ENCODE measurements around the gene PRTG.

PRTG gene

DNA sequence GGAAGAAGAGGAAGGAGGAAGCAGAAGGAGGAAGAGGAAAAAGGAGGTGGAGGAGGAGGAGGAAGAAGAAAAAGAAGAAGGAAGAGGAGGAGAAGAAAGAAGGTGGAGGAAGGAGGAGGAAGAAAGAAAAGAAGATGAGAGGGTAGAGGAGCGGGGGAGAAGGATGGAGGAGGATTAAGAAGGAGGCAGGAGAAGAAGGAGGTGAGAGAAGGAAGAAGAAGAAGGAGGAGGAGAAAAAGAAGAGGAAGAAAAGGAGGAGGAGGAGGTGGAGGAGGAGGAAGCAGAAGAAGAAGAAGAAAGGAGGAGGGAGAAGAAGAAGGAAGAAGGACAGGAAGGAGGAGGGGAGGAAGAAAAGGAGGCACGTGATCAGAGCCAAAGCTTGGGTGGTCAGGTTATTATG is 37.3 kb upstream of the PRTG start:
- TF ChIP-seq CTCF (IDR thresholded peaks at IDR 0.05; ENCODE audit: low read depth, low read length, missing control alignments) = no peak
- no peak overlapping the region for H3K4me3 ChIP-seq (replicated peaks; ENCODE audit: low read depth, low read length)
- DNase-seq (ENCODE audit: extremely low read depth, low read depth) = no peak

- H3K4me3 ChIP-seq (replicated peaks; ENCODE audit: low read depth, low read length) = no peak overlapping the region
- no peak for DNase-seq (ENCODE audit: extremely low read depth, low read depth)
- TF ChIP-seq CTCF (IDR thresholded peaks at IDR 0.05; ENCODE audit: low read depth, low read length, missing control alignments) = no peak
These were observed 36.0 kb upstream of the PRTG start for GRCh38 chr15:55778932-55779331.

DNA sequence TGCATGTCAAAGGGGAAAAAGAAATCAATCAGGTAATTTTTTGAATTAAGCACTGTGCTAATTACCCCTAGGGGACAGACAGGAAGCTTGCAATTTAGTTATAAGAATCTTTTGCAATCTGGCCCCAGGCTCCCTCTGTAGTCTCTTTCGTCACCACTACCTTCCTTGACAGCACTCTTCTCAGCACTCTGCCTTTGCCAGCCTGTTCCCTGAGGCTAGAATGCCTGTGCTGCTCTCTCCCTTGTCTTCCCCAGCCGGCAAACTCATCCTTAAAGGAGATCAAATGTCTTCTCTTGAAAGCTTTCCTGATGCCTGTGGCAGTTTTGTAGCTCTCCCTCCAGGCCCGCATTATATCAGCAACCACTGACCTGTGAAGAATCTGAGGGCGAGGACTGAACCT is 32.4 kb upstream of the PRTG start:
- TF ChIP-seq CTCF (IDR thresholded peaks at IDR 0.05; ENCODE audit: low read depth, low read length, missing control alignments) = no peak
- H3K4me3 ChIP-seq (replicated peaks; ENCODE audit: low read depth, low read length) = no peak overlapping the region
- no peak for DNase-seq (ENCODE audit: extremely low read depth, low read depth)

DNA sequence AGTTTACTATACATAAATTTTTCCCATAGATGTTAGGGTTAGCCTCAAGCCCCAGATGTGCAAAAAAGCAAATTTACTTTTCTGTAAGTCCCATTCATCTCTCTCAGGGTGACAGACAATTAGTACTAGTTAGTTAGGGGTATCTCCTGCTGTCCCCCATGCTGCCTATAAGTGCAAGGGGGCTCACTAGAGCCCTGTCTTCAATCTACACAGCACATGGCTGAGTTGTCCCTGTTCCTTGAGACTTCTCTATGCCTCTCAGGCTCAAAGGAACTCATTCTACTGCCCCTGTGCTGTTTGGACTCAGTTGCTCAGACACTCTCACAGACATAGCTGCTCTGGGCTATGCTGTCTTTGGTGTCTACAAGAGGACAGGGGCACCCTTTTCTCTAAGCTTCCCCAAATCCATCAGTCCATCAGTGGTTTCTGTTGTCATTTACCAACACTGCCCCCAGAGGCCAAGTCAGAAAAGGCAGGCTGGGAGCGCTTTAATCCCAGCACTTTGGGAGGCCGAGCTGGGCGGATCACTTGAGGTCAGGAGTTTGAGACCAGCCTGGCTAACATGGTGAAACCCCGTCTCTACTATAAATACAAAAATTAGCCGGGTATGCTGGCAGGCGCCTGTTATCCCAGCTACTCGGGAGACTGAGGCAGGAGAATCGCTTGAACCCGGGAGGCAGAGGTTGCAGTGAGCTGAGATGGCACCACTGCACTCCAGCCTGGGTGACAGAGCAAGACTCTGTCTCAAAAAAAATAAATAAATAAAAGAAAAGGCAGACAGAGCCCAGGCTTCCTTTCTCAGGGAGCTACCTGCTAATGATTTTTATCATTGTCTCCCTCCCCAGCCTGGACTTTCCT is 31.4 kb upstream of the PRTG start:
- no peak for DNase-seq (ENCODE audit: extremely low read depth, low read depth)
- peak; percentile 64 for TF ChIP-seq CTCF (IDR thresholded peaks at IDR 0.05; ENCODE audit: low read depth, low read length, missing control alignments)
- no peak overlapping the region for H3K4me3 ChIP-seq (replicated peaks; ENCODE audit: low read depth, low read length)

- peak; percentile 79 for DNase-seq (ENCODE audit: extremely low read depth, low read depth)
- H3K4me3 ChIP-seq (replicated peaks; ENCODE audit: low read depth, low read length) = peak overlapping the region; percentile 10
- TF ChIP-seq CTCF (IDR thresholded peaks at IDR 0.05; ENCODE audit: low read depth, low read length, missing control alignments) = no peak
These were observed 27.9 kb upstream of the PRTG start for GRCh38 chr15:55770806-55771205.

DNA sequence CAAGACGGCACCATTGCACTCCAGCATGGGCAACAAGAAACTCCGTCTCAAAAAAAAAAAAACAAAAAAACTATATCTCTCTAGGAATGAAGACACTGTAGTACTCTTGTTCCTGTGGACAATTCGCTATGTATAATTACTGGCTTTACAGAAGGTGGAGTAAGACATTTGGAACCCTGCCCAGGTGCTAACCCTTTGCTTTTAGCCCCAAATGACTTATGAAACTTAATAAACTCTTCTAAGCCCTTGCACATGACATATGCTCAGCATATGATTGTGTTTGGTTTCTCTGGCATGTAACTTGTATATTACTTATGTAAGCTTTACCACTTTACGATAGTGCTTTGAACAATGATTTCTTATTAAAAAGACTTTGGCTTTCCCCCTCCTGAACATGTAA is 27.3 kb upstream of the PRTG start:
- DNase-seq (ENCODE audit: extremely low read depth, low read depth) = peak; percentile 93
- TF ChIP-seq CTCF (IDR thresholded peaks at IDR 0.05; ENCODE audit: low read depth, low read length, missing control alignments) = no peak
- H3K4me3 ChIP-seq (replicated peaks; ENCODE audit: low read depth, low read length) = peak overlapping the region; percentile 10
